Stomach (tissue), 4 donors: ENCODE measurements around the gene CFAP107.
"Not testable (repeated sequence)": the region's sequence is repeated elsewhere in the genome, so short reads cannot be mapped to it uniquely, and the experiment has no call there.

Source experiments
- POLR2A ChIP-seq, 4 donors: fragments of 450-650 bp; IDR thresholded peaks; one replicate each; pipeline ENCODE4 v1.6.1; 2016; ENCODE audit warnings: antibody characterized with exemption in 4 of 4, control low read depth in 2 of 4, mild to moderate bottlenecking in 1 of 4, moderate library complexity in 1 of 4
- POLR2AphosphoS5 ChIP-seq, 3 donors: sonication (generic); formaldehyde crosslinking; IDR thresholded peaks; one replicate each; pipeline ENCODE4 v1.6.1; 2016; ENCODE audit warnings: antibody characterized with exemption in 3 of 3
- TF ChIP-seq, protein P1 (sequence below), 7 experiments: fragments of 450-650 bp in 4 of 7; fragments of 200-600 bp in 3 of 7; sonication (generic) in 3 of 7; IDR thresholded peaks; one replicate each; pipeline ENCODE4 v1.5.1; 2016 to 2019; ENCODE audit warnings: antibody characterized with exemption in 7 of 7, control low read depth in 2 of 7, mild to moderate bottlenecking in 1 of 7

DNA sequence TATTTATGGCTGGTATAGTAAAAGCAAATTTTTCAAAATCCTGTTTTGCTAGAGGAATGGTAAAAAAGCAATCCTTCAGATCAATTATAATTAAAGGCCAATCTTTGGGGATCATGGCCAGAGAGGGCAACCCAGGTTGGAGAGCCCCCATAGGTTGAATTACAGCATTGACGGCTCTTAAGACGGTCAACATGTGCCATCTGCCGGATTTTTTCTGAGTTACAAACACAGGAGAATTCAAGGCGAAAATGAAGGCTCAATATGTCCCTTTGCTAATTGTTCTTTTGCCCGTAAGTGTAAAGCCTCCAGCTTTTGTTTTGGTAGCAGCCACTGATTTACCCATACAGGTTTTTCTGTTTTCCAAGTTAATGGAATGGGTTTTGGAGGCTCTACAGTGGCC, 35.5 kb downstream of the CFAP107 start:
- TF ChIP-seq POLR2A, POLR2AphosphoS5 (IDR thresholded peaks at IDR 0.05): not testable (repeated sequence)
- TF ChIP-seq, protein P1, sequence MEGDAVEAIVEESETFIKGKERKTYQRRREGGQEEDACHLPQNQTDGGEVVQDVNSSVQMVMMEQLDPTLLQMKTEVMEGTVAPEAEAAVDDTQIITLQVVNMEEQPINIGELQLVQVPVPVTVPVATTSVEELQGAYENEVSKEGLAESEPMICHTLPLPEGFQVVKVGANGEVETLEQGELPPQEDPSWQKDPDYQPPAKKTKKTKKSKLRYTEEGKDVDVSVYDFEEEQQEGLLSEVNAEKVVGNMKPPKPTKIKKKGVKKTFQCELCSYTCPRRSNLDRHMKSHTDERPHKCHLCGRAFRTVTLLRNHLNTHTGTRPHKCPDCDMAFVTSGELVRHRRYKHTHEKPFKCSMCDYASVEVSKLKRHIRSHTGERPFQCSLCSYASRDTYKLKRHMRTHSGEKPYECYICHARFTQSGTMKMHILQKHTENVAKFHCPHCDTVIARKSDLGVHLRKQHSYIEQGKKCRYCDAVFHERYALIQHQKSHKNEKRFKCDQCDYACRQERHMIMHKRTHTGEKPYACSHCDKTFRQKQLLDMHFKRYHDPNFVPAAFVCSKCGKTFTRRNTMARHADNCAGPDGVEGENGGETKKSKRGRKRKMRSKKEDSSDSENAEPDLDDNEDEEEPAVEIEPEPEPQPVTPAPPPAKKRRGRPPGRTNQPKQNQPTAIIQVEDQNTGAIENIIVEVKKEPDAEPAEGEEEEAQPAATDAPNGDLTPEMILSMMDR (IDR thresholded peaks at IDR 0.05), result not testable (repeated sequence)
